Neural progenitor cell (in vitro differentiated cells): Measurements from ENCODE around the gene ZKSCAN8.

Source experiments
- CTCF ChIP-seq: fragments of 200-600 bp; sonication (generic); IDR thresholded peaks from 2 replicates; pipeline ENCODE4 v1.5.1; 2017; ENCODE audit warnings: antibody characterized with exemption, mild to moderate bottlenecking
- EZH2 ChIP-seq: fragments of 200-600 bp; sonication (generic); IDR thresholded peaks from 2 replicates; pipeline ENCODE4 v1.6.1; 2017; ENCODE audit warnings: antibody characterized with exemption, mild to moderate bottlenecking, moderate library complexity

- TF ChIP-seq CTCF (no peak), EZH2 (no peak)
These were observed 65.3 kb downstream of the ZKSCAN8 start for GRCh38 chr6:28206928-28207509.
